DOHH2 (cell line): ENCODE measurements around the gene GUCY1A1.

Experiments used
- EZH2phosphoT487 ChIP-seq: fragments of 200-600 bp; sonication (generic); IDR thresholded peaks from 2 replicates; pipeline ENCODE4 v1.6.1; 2017; ENCODE audit warnings: borderline replicate concordance, mild to moderate bottlenecking, antibody characterized with exemption, low read length, moderate library complexity, mixed read lengths
- TF ChIP-seq, protein P1 (sequence below): fragments of 200-600 bp; sonication (generic); IDR thresholded peaks from one replicate; pipeline ENCODE4 v1.5.1; 2014; ENCODE audit warnings: antibody characterized with exemption, mild to moderate bottlenecking, low read depth, low read length; ENCODE audit not compliant: poor library complexity, severe bottlenecking

GRCh38 chr4:155693015-155693663, 26.5 kb downstream of the GUCY1A1 start:
- TF ChIP-seq, protein P1, sequence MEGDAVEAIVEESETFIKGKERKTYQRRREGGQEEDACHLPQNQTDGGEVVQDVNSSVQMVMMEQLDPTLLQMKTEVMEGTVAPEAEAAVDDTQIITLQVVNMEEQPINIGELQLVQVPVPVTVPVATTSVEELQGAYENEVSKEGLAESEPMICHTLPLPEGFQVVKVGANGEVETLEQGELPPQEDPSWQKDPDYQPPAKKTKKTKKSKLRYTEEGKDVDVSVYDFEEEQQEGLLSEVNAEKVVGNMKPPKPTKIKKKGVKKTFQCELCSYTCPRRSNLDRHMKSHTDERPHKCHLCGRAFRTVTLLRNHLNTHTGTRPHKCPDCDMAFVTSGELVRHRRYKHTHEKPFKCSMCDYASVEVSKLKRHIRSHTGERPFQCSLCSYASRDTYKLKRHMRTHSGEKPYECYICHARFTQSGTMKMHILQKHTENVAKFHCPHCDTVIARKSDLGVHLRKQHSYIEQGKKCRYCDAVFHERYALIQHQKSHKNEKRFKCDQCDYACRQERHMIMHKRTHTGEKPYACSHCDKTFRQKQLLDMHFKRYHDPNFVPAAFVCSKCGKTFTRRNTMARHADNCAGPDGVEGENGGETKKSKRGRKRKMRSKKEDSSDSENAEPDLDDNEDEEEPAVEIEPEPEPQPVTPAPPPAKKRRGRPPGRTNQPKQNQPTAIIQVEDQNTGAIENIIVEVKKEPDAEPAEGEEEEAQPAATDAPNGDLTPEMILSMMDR, result no peak
- no peak for TF ChIP-seq EZH2phosphoT487
